ENCODE measurements around the gene PREX1. TPM values are rescaled to one million over a fixed set of nuclear protein-coding genes. Genes with fewer than 3 reads are reported as not detected.

PREX1 gene
- polyA plus RNA-seq, 1 of the 3 experiments (the other 2 are of a cell fraction), result 5.3 TPM

GRCh38 chr20:48626938-48627736 lies 200.7 kb downstream of the PREX1 start:
- no peak for TF ChIP-seq RXRA (IDR thresholded peaks at IDR 0.05; ENCODE audit: borderline replicate concordance, low read depth)
- no peak for TF ChIP-seq USF1 (IDR thresholded peaks at IDR 0.05; ENCODE audit: borderline replicate concordance, low read depth)
- no peak for TF ChIP-seq REST (IDR thresholded peaks at IDR 0.05; ENCODE audit: low read depth, low read length)
- TF ChIP-seq MXI1 (IDR thresholded peaks at IDR 0.05; ENCODE audit: low read depth, low read length), result no peak
- no peak for TF ChIP-seq RAD21 (IDR thresholded peaks at IDR 0.05; ENCODE audit: low read length)
- TF ChIP-seq FOXM1 (IDR thresholded peaks at IDR 0.05; ENCODE audit: low read depth), result no peak
- TF ChIP-seq, protein P1, sequence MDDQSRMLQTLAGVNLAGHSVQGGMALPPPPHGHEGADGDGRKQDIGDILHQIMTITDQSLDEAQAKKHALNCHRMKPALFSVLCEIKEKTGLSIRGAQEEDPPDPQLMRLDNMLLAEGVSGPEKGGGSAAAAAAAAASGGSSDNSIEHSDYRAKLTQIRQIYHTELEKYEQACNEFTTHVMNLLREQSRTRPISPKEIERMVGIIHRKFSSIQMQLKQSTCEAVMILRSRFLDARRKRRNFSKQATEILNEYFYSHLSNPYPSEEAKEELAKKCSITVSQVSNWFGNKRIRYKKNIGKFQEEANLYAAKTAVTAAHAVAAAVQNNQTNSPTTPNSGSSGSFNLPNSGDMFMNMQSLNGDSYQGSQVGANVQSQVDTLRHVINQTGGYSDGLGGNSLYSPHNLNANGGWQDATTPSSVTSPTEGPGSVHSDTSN (IDR thresholded peaks at IDR 0.05), result no peak
- no peak for TF ChIP-seq FOSL2 (IDR thresholded peaks at IDR 0.05; ENCODE audit: borderline replicate concordance, low read depth)
- no peak for TF ChIP-seq SMC3 (IDR thresholded peaks at IDR 0.05; ENCODE audit: low read depth, low read length)
- TF ChIP-seq RCOR1 (IDR thresholded peaks at IDR 0.05; ENCODE audit: low read length), result no peak
- no peak for TF ChIP-seq POLR2AphosphoS5 (IDR thresholded peaks at IDR 0.05; ENCODE audit: low read depth, low read length)
- TF ChIP-seq NRF1 (IDR thresholded peaks at IDR 0.05; ENCODE audit: low read depth, low read length), result no peak
- no peak for TF ChIP-seq TEAD4 (IDR thresholded peaks at IDR 0.05; ENCODE audit: borderline replicate concordance, insufficient read depth)
- TF ChIP-seq CHD2 (IDR thresholded peaks at IDR 0.05; ENCODE audit: low read length, partially characterized antibody), result no peak
- no peak for TF ChIP-seq ZBTB33 (IDR thresholded peaks at IDR 0.05; ENCODE audit: borderline replicate concordance, low read depth)
- TF ChIP-seq SIN3A (IDR thresholded peaks at IDR 0.05; ENCODE audit: borderline replicate concordance, low read depth, low read length), result no peak
- TF ChIP-seq ELF1 (IDR thresholded peaks at IDR 0.05), result no peak
- CTCF ChIA-PET, result interaction anchor here (1.1 to 10.6 kb wide), 5 partner anchors 8 to 1243 kb away, joined by 4 to 437 read pairs (median 5); no protein-coding TSS in a partner anchor

More at GRCh38 chr20:48626938-48627736, 200.7 kb downstream of the PREX1 start:
- H3K27me3 ChIP-seq (ENCODE audit: insufficient read depth), result no peaks in the 10 kb centered on the region
- no peak overlapping the region for H3K9ac ChIP-seq
- no peaks in the 10 kb centered on the region for H3K9me3 ChIP-seq
- H3K4me1 ChIP-seq (ENCODE audit: control insufficient read depth in 1 of 2, insufficient read depth in 2 of 2, low read depth in 1 of 2, low read length in 1 of 2), result peaks cover 0 to 9% of the 10 kb centered on the region in 2 experiments; a peak in 1 of 4 replicates
- H3F3A ChIP-seq (replicated peaks; ENCODE audit: insufficient read depth), result peaks cover 2% of the 10 kb centered on the region
- H2AFZ ChIP-seq (ENCODE audit: low read depth), result no peak overlapping the region
- H3K9me2 ChIP-seq, result no peaks in the 10 kb centered on the region
- H3K4me2 ChIP-seq, result no peak overlapping the region
- no peaks in the 10 kb centered on the region for H3K79me2 ChIP-seq (ENCODE audit: insufficient read depth)
- POLR2A ChIA-PET, result no interaction called here
- H3K36me3 ChIP-seq (replicated peaks in 1 of 2; ENCODE audit: control insufficient read depth in 1 of 2, insufficient read depth in 2 of 2, low read length in 1 of 2), result no peaks in the 10 kb centered on the region
- 82% methylated on average over 13 of the region's 18 CpGs for WGBS (ENCODE audit: low lambda C conversion rate)
- peak; percentile 47 for DNase-seq
- no peak overlapping the region for H3K27ac ChIP-seq (ENCODE audit: low read depth in 2 of 2, low read length in 1 of 2)
- no peaks in the 10 kb centered on the region for H4K20me1 ChIP-seq (ENCODE audit: insufficient read depth)
- no peak overlapping the region for H3K4me3 ChIP-seq (ENCODE audit: low read depth in 2 of 2, low read length in 1 of 2)
